CD14-positive monocyte (primary cell): ENCODE data around the gene MSI2. TPM values are rescaled to one million over a fixed set of nuclear protein-coding genes. Genes with fewer than 3 reads are reported as not detected.

Experiments
- DNase-seq, 3 donors: peaks; one replicate each; pipeline ENCODE4 v3.0.0-alpha.2; 2011 to 2022
- H2AFZ ChIP-seq: 2 replicates; pipeline ENCODE4 v1.6.0; 2012; ENCODE audit warnings: mild to moderate bottlenecking, low read depth, low read length, inconsistent platforms; ENCODE audit not compliant: insufficient read depth, poor library complexity, severe bottlenecking
- H3K27ac ChIP-seq, 2 donors: 1 replicate in 1 of 2; 2 replicates in 1 of 2; pipeline ENCODE4 v1.5.1; 2012 to 2013; ENCODE audit warnings: low read length in 2 of 2, control low read depth in 1 of 2, inconsistent platforms in 1 of 2, low read depth in 1 of 2, mild to moderate bottlenecking in 1 of 2
- H3K27me3 ChIP-seq, 2 donors: one replicate each; pipeline versions ENCODE4 v1.6.0 to v1.6.1; 2011 to 2013; ENCODE audit warnings: low read length in 2 of 2; ENCODE audit not compliant: control insufficient read depth in 2 of 2, insufficient read depth in 2 of 2
- H3K36me3 ChIP-seq, 2 donors: replicated peaks in 1 of 2; 1 replicate in 1 of 2; 2 replicates in 1 of 2; pipeline versions ENCODE4 v1.5.1 to v1.6.1; 2012 to 2013; ENCODE audit warnings: low read length in 2 of 2, control low read depth in 1 of 2, inconsistent platforms in 1 of 2, mild to moderate bottlenecking in 1 of 2; ENCODE audit not compliant: insufficient read depth in 2 of 2, control insufficient read depth in 1 of 2
- H3K4me1 ChIP-seq, 2 donors: 1 replicate in 1 of 2; 2 replicates in 1 of 2; pipeline versions ENCODE4 v1.5.1 to v1.6.1; 2012 to 2013; ENCODE audit warnings: low read length in 2 of 2, control low read depth in 1 of 2, inconsistent platforms in 1 of 2, mild to moderate bottlenecking in 1 of 2, moderate library complexity in 1 of 2; ENCODE audit not compliant: insufficient read depth in 2 of 2, control insufficient read depth in 1 of 2
- H3K4me2 ChIP-seq: replicated peaks from 2 replicates; pipeline ENCODE3; 2012; ENCODE audit warnings: low read length, moderate library complexity, mild to moderate bottlenecking; ENCODE audit not compliant: poor library complexity, severe bottlenecking; ENCODE audit errors: extremely low read depth
- H3K4me3 ChIP-seq, 3 experiments: fragments of 200-600 bp in 1 of 3; sonication (generic) in 1 of 3; replicated peaks in 1 of 3; 1 replicate in 2 of 3; 2 replicates in 1 of 3; pipeline ENCODE4 v1.5.1; 2011 to 2013; ENCODE audit warnings: low read length in 3 of 3, mild to moderate bottlenecking in 3 of 3, control low read depth in 2 of 3, low read depth in 2 of 3, inconsistent platforms in 1 of 3, moderate library complexity in 1 of 3
- H3K79me2 ChIP-seq: 2 replicates; pipeline ENCODE4 v1.6.0; 2012; ENCODE audit warnings: mild to moderate bottlenecking, control low read depth, inconsistent platforms, low read length, moderate library complexity; ENCODE audit not compliant: insufficient read depth
- H3K9ac ChIP-seq: 2 replicates; pipeline ENCODE4 v1.6.0; 2017; ENCODE audit warnings: low read length, mild to moderate bottlenecking; ENCODE audit not compliant: insufficient read depth, poor library complexity, severe bottlenecking
- H3K9me3 ChIP-seq, 2 donors: replicated peaks in 1 of 2; 1 replicate in 1 of 2; 2 replicates in 1 of 2; pipeline versions ENCODE4 v1.5.1 to v1.6.1; 2012 to 2013; ENCODE audit warnings: low read length in 2 of 2, control low read depth in 1 of 2; ENCODE audit not compliant: control insufficient read depth in 1 of 2, insufficient read depth in 1 of 2
- H4K20me1 ChIP-seq: 2 replicates; pipeline ENCODE4 v1.6.0; 2012; ENCODE audit warnings: mild to moderate bottlenecking, low read length, control low read depth, moderate library complexity; ENCODE audit not compliant: insufficient read depth
- H3K27ac Mint-ChIP-seq, 7 donors: one replicate each; pipeline ENCODE4 v1.8.0; 2020; ENCODE audit warnings: mild to moderate bottlenecking in 7 of 7, mixed read lengths in 7 of 7, moderate library complexity in 6 of 7, inconsistent platforms in 2 of 7
- H3K27me3 Mint-ChIP-seq, 3 donors: one replicate each; pipeline ENCODE4 v1.8.0; 2021 to 2022; ENCODE audit warnings: low read depth in 3 of 3, mild to moderate bottlenecking in 3 of 3, mixed read lengths in 3 of 3, moderate library complexity in 3 of 3, inconsistent platforms in 1 of 3
- H3K36me3 Mint-ChIP-seq, 2 donors: one replicate each; pipeline ENCODE4 v1.8.0; 2020; ENCODE audit warnings: mixed read lengths in 2 of 2, inconsistent platforms in 1 of 2, mild to moderate bottlenecking in 1 of 2
- H3K4me1 Mint-ChIP-seq: one replicate; pipeline ENCODE4 v1.8.0; 2020; ENCODE audit warnings: mild to moderate bottlenecking, mixed read lengths
- H3K4me3 Mint-ChIP-seq, 2 donors: one replicate each; pipeline ENCODE4 v1.8.0; 2020; ENCODE audit warnings: mild to moderate bottlenecking in 2 of 2, mixed read lengths in 2 of 2, moderate library complexity in 1 of 2
- H3K9me3 Mint-ChIP-seq, 7 donors: one replicate each; pipeline ENCODE4 v1.8.0; 2020 to 2022; ENCODE audit warnings: mixed read lengths in 7 of 7, mild to moderate bottlenecking in 6 of 7, moderate library complexity in 6 of 7, inconsistent platforms in 2 of 7
- CTCF ChIP-seq: fragments of 200-600 bp; IDR thresholded peaks from one replicate; pipeline ENCODE4 v1.8.0; 2022; ENCODE audit warnings: antibody characterized with exemption, mild to moderate bottlenecking
- WGBS: methylation state at CpG from one replicate; pipeline ENCODE4 v1.1.5; 2013; ENCODE audit warnings: missing lambda C conversion rate; ENCODE audit not compliant: insufficient coverage; 5-methylcytosine and 5-hydroxymethylcytosine counted together
- intact Hi-C, 2 donors: fragments of 100-400 bp; cut with micrococcal nuclease; formaldehyde crosslinking; loops; one replicate each; pipeline versions ENCODE4 v1.15.0 to v1.15.1; 2023
- polyA plus RNA-seq, 3 donors: library from polyadenylated mRNA; depleted of rRNA in 1 of 3; unstranded in 2 of 3; stranded (reverse) in 1 of 3; fragments of 300-500 nt in 2 of 3; fragments of >200 nt in 1 of 3; fragmentation: Illumina TruSeq in 2 of 3; gene quantifications; 1 replicate in 2 of 3; 2 replicates in 1 of 3; pipeline ENCODE4 v1.2.3, GENCODE V29; 2012 to 2021

MSI2 gene
- polyA plus RNA-seq, 3 donors, result 0.20 to 6.6 (median 0.37) TPM

GRCh38 chr17:57563958-57564357, 307.6 kb downstream of the MSI2 start:
- WGBS, result 94% methylated on average over 5 of the region's 8 CpGs
- H3K4me1 Mint-ChIP-seq, result peaks cover 30% of the 10 kb centered on the region
- no peak for TF ChIP-seq CTCF
- H2AFZ ChIP-seq, result no peak overlapping the region
- H3K4me3 Mint-ChIP-seq, result no peak overlapping the region
- H3K9ac ChIP-seq, result no peak overlapping the region
- H3K27me3 Mint-ChIP-seq, result peaks cover 0 to 7% (median 1%) of the 10 kb centered on the region in 3 donors
- no peak for DNase-seq
- no peaks in the 10 kb centered on the region for H4K20me1 ChIP-seq
- H3K4me1 ChIP-seq, result peaks cover 20 to 27% of the 10 kb centered on the region in 2 donors
- H3K36me3 ChIP-seq, result no peaks in the 10 kb centered on the region
- no peak overlapping the region for H3K4me2 ChIP-seq
- no peaks in the 10 kb centered on the region for H3K27me3 ChIP-seq
- H3K79me2 ChIP-seq, result no peaks in the 10 kb centered on the region
- no peak overlapping the region for H3K27ac ChIP-seq
- no peak overlapping the region for H3K4me3 ChIP-seq
- no peaks in the 10 kb centered on the region for H3K9me3 Mint-ChIP-seq
- no peaks in the 10 kb centered on the region for H3K9me3 ChIP-seq
- no peak overlapping the region for H3K27ac Mint-ChIP-seq
- intact Hi-C loops, result no loop called here
- peaks cover 0 to 6% of the 10 kb centered on the region in 2 donors for H3K36me3 Mint-ChIP-seq

GRCh38 chr17:57565176-57565575, 308.9 kb downstream of the MSI2 start:
- Mint-ChIP-seq H3K27ac (no peak overlapping the region), H3K27me3 (peaks cover 0 to 6% (median 1%) of the 10 kb centered on the region in 3 donors), H3K4me1 (peaks cover 17% of the 10 kb centered on the region), H3K4me3 (no peak overlapping the region), H3K9me3 (no peaks in the 10 kb centered on the region), H3K36me3 (peaks cover 0 to 6% of the 10 kb centered on the region in 2 donors)
- no peaks in the 10 kb centered on the region for H4K20me1 ChIP-seq
- H3K4me3 ChIP-seq, result no peak overlapping the region
- no peak for DNase-seq
- WGBS, result 95% methylated on average over 4 of the region's 6 CpGs
- intact Hi-C loops, result no loop called here
- H3K4me2 ChIP-seq, result no peak overlapping the region
- H3K27me3 ChIP-seq, result no peaks in the 10 kb centered on the region
- H3K36me3 ChIP-seq, result no peaks in the 10 kb centered on the region
- no peak overlapping the region for H3K27ac ChIP-seq
- H3K9me3 ChIP-seq, result no peaks in the 10 kb centered on the region
- TF ChIP-seq CTCF, result no peak
- H3K79me2 ChIP-seq, result no peaks in the 10 kb centered on the region
- H3K9ac ChIP-seq, result no peak overlapping the region
- H3K4me1 ChIP-seq, result peaks cover 15% of the 10 kb centered on the region in 2 donors
- no peak overlapping the region for H2AFZ ChIP-seq
